NCI-H446 (cell line): ENCODE data around the gene CEBPZ.
"Not testable (repeated sequence)": the region's sequence is repeated elsewhere in the genome, so short reads cannot be mapped to it uniquely, and the experiment has no call there.

ENCODE experiments used
- DNase-seq, 2 experiments: peaks; one replicate each; lab custom pipeline; 2025; lab: John Stamatoyannopoulos, UW

The CEBPZ gene

GRCh38 chr2:37215250-37215649, 16.1 kb downstream of the CEBPZ start:
- DNase-seq, result no peak

GRCh38 chr2:37211939-37212338, 19.5 kb downstream of the CEBPZ start:
- no peak for DNase-seq

GRCh38 chr2:37211212-37211611, 20.2 kb downstream of the CEBPZ start:
- no peak for DNase-seq

GRCh38 chr2:37206760-37207159, 24.6 kb downstream of the CEBPZ start:
- not testable (repeated sequence) for DNase-seq

- DNase-seq, result no peak
Observed at GRCh38 chr2:37205689-37206341, 25.6 kb downstream of the CEBPZ start.

GRCh38 chr2:37205071-37205661, 26.2 kb downstream of the CEBPZ start:
- DNase-seq, result not testable (repeated sequence)

GRCh38 chr2:37203708-37204107, 27.7 kb downstream of the CEBPZ start:
- DNase-seq, result no peak

- DNase-seq, result no peak
Observed at GRCh38 chr2:37201766-37202165, 29.6 kb downstream of the CEBPZ start.

- DNase-seq, result no peak
Observed at GRCh38 chr2:37201208-37201607, 30.2 kb downstream of the CEBPZ start.

- DNase-seq, result no peak
Observed at GRCh38 chr2:37198681-37199065, 32.7 kb downstream of the CEBPZ start.

GRCh38 chr2:37196320-37197195, 34.8 kb downstream of the CEBPZ start, which contains the start of gene CEBPZOS:
Gene CEBPZOS (plus strand): TSS chr2:37196496. CDS start chr2:37199705, 3,209 bp downstream.
- peak; percentile 73 to 85 for DNase-seq

- DNase-seq, result not testable (repeated sequence)
Observed at GRCh38 chr2:37195862-37196319, 35.5 kb downstream of the CEBPZ start.

- no peak for DNase-seq
Observed at GRCh38 chr2:37192551-37192950, 38.8 kb downstream of the CEBPZ start.

- DNase-seq, result no peak
Observed at GRCh38 chr2:37191747-37192146, 39.6 kb downstream of the CEBPZ start.

GRCh38 chr2:37191253-37191652, 40.1 kb downstream of the CEBPZ start:
- DNase-seq, result no peak

- no peak for DNase-seq
Observed at GRCh38 chr2:37190290-37190689, 41.1 kb downstream of the CEBPZ start.

GRCh38 chr2:37189452-37190153, 41.8 kb downstream of the CEBPZ start:
- peak in 1 of 2 experiments; percentile 29 for DNase-seq

GRCh38 chr2:37188570-37188969, 42.8 kb downstream of the CEBPZ start, which contains the start of gene SULT6B1:
Gene SULT6B1 (minus strand): TSS chr2:37188670. CDS start chr2:37188640, 30 bp downstream.
- no peak for DNase-seq

GRCh38 chr2:37181726-37182684, 49.4 kb downstream of the CEBPZ start:
- DNase-seq, result no peak

- DNase-seq, result no peak
Observed at GRCh38 chr2:37180640-37181039, 50.8 kb downstream of the CEBPZ start.
